Fibroblast of lung (primary cell): ENCODE measurements around the gene ATF4.

Experiments
- EZH2 ChIP-seq: IDR thresholded peaks from 2 replicates; pipeline ENCODE4 v1.5.1; 2012; ENCODE audit warnings: low read length, control low read depth, mild to moderate bottlenecking; ENCODE audit errors: missing control alignments
- TF ChIP-seq, protein P1 (sequence below), 2 donors: IDR thresholded peaks in 1 of 2; conservative IDR thresholded peaks in 1 of 2; 1 replicate in 1 of 2; 2 replicates in 1 of 2; pipeline ENCODE4 v1.5.1; 2011 to 2012; ENCODE audit warnings: low read length in 2 of 2, control low read depth in 1 of 2, inconsistent platforms in 1 of 2, low read depth in 1 of 2, mild to moderate bottlenecking in 1 of 2

GRCh38 chr22:39543095-39543494 is 22.7 kb downstream of the ATF4 start:
- TF ChIP-seq, protein P1, sequence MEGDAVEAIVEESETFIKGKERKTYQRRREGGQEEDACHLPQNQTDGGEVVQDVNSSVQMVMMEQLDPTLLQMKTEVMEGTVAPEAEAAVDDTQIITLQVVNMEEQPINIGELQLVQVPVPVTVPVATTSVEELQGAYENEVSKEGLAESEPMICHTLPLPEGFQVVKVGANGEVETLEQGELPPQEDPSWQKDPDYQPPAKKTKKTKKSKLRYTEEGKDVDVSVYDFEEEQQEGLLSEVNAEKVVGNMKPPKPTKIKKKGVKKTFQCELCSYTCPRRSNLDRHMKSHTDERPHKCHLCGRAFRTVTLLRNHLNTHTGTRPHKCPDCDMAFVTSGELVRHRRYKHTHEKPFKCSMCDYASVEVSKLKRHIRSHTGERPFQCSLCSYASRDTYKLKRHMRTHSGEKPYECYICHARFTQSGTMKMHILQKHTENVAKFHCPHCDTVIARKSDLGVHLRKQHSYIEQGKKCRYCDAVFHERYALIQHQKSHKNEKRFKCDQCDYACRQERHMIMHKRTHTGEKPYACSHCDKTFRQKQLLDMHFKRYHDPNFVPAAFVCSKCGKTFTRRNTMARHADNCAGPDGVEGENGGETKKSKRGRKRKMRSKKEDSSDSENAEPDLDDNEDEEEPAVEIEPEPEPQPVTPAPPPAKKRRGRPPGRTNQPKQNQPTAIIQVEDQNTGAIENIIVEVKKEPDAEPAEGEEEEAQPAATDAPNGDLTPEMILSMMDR (conservative IDR thresholded peaks at IDR 0.05 in 1 of 2, IDR thresholded peaks at IDR 0.05 in 1 of 2; ENCODE audit: low read depth in 1 of 2, low read length in 2 of 2) = peak; percentile 11 to 47
- no peak for TF ChIP-seq EZH2
